HG02610 (cell line): ENCODE results near the gene CCL3.
"Not testable (repeated sequence)": the region's sequence is repeated elsewhere in the genome, so short reads cannot be mapped to it uniquely, and the experiment has no call there.

Experiments
- ATAC-seq: cut with Tn5 transposase; IDR thresholded peaks from one replicate; pipeline ENCODE4 v1.9.1; 2021; ENCODE audit warnings: mild to moderate bottlenecking, moderate library complexity; ENCODE audit not compliant: unreplicated experiment

CCL3 gene

DNA sequence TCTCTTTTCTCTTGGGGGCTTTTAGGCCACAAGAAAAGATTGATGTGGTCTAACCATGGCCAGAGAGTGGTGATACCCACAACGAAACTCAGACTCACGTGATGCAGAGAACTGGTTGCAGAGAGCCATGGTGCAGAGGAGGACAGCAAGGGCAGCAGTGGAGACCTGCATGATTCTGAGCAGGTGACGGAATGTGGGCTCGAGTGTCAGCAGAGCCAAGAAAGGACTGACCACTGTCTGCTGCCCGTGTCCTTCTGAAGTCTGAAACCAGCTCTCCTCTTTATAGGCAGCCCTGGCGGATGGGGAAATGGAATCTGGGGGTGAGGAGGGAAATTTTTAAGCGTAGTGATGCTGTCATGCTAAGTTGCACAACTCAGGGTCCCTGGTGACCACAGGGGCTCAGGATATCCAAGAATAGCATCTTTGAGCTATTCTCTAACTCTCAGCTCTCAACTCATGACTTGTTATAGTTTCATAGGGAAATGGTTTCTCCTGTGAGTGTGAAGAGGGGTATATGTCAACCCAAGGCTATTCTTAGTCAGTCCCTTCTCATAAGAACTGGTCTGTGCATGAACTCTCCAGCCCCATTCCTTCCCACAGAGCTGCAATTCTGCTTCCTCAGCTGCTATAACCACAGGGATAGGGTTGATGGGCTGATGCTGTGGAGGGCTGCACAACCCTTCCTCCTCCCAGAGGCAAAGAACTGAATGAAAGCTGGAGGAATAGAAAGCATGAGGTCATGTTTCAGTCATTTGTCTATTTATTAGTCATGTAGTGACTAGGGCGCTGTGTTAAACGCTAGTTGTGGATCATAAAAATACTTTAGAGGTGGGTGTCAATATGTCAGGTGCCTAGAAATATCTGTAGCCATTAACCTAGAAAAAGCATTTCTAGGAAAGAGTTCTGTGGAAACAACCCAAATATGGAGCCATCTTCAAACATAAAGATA, at the start of gene CCL3:
Gene CCL3, minus strand, starts transcription at position 256 of the 949 bp plus-strand sequence. Its CDS starts 85 bp downstream, at position 171.
- peak; percentile 62 for ATAC-seq

DNA sequence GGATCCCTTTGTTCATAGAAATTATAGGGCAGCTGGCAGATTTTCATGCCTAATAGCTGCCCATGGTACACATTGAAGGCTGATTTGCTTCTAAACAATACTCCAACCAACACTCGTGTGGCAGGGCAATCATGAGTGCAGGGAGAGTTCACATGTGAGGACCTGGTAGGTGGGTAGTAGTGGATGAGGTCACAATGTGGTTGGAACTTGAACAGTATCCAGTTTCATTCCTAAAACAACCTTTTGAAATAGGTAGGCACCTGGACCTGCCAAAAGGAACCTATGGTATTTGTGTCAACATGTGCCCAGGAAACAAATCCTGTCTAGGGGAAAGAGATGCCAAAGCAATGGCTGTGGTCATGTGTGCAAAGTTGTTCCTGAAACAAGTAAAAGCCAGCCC, 46.5 kb upstream of the CCL3 start:
- no peak for ATAC-seq

DNA sequence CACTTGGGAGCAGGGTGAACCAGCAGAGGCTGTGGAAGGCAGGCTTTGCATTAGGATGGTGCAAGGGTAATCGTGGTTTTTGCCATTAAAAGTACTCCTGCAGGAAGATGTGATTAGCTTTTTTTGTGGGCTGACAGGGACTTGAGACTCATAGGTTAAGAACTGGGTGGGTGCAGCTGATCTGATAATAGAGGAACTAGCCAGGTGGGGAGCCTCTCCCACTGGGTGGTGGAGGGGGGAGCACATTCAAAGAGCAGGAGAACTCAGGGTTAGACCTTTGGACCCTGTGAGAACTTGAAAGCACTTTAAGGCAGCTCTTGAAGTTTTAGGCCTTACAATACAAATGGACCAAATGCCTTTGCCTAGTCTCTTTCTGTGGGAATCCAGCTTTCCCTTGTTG, 46.1 kb upstream of the CCL3 start:
- no peak for ATAC-seq

GRCh38 chr17:36135465-36135864, 45.5 kb upstream of the CCL3 start:
- no peak for ATAC-seq

- no peak for ATAC-seq
These were observed 43.8 kb upstream of the CCL3 start for GRCh38 chr17:36133602-36134236.

DNA sequence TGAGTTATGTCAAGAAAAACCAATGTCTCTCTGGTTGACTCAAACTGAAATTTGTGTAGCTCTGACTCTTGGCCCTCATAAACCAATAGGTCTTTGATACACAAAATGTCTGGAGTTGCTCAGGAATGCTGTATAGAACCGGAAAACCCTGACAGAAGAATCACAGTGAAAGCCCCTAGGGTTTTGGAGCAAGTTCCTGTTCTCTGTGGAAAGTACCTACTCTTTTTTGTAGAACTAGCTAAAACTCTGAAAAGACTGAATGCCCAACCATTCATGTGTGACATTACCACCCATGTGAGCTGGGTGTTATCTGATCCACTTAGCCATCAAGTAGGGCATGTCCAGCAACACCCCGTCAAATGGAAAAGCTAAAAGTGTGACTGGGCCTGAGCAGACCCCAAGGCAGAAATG, 42.5 kb upstream of the CCL3 start:
- no peak for ATAC-seq

DNA sequence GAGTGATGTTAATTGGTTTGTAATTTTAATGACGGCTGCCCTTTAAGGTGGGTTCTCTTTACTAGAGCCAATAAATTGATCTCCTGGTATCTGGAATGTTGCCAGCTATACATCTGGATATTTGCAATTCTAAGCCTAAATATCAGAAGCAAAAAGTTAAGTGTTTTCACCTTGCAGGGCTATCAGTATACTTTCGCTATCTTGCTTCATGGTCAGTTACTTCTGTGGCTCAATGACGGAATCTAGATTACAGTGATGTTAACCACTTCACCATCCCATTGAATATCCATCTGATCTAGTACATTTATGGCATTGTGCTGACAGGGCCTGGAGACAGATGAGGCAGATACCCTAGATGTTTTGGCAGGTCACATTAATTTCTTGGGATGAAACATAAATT, 42.0 kb upstream of the CCL3 start:
- no peak for ATAC-seq

GRCh38 chr17:36131421-36131820, 41.5 kb upstream of the CCL3 start:
- no peak for ATAC-seq

DNA sequence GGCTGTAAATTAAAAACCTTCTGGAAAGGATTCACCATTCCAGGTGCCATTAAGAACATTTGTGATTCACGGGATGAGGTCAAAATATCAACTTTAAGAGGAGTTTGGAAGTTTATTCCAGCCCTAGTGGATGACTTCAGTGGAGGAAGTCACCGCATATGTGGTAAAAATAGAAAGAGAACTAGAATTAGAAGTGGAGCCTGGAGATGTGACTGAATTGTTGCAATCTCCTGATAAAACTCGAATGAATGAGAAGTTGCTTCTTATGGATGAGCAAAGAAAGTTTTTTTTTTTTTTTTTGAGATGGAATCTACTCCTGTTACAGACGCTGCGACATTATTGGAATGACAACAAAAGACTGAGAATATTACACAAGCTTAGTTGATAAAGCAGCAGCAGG, 40.4 kb upstream of the CCL3 start:
- ATAC-seq, result no peak

- no peak for ATAC-seq
These were observed 39.7 kb upstream of the CCL3 start for GRCh38 chr17:36129616-36130015.

- ATAC-seq, result no peak
These were observed 38.6 kb upstream of the CCL3 start for GRCh38 chr17:36128411-36128978.

DNA sequence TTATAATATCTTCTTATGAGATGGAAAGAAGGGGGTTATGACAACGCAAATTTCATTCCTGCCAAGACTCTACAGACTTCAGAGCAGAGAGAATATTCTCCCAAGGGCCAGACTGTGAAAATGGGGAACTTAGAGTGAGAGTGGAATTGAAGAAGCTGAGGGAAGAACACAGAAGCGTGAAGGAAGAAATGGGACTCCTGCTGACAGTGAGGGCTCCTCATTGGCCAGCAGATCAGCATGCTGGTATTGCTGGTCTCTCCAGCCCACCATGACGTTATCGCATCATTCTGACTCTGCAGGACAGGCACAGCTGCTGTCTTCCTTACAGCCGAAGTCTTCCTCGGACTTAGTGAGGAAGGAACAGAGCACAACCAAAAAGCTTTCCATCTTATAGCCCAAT, 38.0 kb upstream of the CCL3 start:
- no peak for ATAC-seq

DNA sequence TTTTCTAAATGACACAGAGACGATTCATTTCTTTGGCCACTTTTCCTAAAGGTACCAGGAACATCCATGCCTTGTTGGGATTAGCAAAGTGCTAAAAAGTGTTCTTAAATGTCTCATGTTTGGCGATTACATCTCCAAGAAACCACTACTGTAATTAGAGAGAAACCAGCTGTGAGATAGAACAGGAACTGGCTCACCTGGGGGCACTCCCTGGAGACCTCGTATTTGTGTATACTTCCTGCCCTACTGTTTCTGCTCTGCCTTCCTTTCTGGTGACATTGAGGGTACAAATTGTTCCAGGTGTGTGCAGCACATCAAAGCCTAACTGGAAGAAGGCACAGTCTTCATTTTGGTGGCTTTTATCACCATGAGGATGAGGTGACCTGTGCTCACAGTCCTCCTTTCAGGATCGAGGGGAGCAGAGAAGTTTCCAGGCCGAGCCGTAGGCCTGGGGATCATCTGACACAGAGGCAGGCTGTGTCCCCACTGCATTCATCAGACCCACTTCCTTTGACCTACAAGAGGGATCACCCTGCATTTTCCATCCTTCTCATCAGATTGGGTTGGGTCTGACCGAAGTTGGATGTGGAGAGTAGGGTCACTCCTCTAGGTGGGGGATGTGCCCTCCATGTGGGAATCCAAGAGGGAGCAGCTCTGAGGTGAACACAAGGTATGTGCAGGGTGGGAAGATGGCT, 37.4 kb upstream of the CCL3 start:
- ATAC-seq, result peak; percentile 64

DNA sequence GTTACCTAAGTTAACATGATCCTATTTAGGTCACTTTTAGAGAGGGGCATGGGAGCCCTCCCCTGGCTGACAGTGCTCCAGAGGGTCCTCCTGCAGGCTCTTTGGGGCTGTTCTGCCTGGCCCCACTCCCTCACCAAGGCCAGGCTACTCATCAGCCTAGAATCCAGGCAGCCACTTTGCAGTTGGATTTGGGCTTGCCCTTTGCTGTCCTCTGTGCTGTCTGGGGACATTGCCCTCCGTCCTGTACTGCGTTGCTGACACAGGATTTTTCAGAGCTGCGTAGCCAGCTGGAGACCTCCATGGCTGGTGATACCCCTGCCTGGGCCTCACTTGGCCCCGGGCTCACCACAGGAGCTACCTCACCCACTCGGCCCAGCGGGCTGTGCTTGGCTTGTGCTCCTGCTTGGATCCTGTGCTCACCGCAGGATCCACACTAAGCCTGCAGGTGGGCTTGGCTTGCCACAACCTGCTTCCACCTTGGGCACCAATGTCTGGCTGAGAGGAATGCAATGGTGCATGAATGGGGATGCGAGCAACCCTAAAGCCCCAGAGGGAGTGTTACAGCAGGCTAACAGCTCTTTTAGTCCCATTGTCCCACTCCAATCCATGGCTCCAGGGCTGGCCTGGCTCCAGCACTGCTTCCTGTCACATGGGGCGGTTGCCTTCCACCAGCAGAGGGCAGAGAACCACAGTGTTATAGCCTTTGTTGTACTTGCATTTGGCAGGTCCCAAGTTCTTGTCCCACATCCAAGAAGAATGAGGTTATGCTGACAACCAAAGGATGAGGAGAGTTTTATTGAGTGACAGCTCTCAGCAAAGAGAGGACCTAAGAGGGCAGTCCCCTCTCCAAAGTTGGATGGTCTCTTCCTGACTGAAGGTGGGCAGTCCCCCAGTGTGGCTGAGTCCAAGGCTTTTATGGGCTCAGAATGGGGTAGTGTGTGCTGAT, 35.2 kb upstream of the CCL3 start:
- no peak for ATAC-seq

DNA sequence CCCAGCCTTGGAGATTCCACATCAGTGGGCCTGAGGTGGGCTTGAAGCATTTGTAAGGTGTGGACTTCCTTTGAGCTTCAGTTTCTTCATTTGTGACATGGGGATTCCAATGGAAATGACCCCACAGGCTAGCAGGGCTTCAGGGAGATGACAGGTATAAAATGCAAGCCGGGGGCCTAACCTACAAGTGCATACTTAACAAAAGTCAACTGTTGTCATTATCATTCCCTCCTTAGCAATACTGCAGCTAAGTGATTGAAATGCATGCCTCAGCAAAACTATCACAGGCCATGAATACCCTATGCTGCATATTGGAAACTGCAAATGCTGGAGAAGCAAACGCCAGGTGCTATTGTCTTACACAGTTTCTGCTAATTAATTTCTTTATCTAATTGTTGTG, 33.5 kb upstream of the CCL3 start:
- ATAC-seq, result no peak

- not testable (repeated sequence) for ATAC-seq
These were observed 31.2 kb upstream of the CCL3 start for GRCh38 chr17:36121099-36121498.

DNA sequence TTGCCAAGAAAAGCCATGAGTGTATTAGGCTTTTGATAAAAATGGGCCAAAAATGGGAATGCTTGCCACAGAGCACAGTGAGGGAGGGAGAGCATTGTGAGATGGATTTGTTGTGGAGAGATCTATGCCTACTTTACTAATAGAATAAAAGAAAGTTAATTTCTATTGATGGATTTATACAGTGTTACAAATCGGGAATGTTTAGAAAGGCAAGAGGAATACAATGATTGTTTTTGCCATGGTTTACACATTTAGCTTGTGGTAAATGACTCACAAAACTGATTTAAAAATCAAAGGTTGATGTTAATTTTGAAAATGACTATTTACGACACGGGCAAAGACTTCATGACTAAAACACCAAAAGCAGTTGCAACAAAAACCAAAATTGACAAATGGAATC, 30.3 kb upstream of the CCL3 start:
- ATAC-seq, result no peak

DNA sequence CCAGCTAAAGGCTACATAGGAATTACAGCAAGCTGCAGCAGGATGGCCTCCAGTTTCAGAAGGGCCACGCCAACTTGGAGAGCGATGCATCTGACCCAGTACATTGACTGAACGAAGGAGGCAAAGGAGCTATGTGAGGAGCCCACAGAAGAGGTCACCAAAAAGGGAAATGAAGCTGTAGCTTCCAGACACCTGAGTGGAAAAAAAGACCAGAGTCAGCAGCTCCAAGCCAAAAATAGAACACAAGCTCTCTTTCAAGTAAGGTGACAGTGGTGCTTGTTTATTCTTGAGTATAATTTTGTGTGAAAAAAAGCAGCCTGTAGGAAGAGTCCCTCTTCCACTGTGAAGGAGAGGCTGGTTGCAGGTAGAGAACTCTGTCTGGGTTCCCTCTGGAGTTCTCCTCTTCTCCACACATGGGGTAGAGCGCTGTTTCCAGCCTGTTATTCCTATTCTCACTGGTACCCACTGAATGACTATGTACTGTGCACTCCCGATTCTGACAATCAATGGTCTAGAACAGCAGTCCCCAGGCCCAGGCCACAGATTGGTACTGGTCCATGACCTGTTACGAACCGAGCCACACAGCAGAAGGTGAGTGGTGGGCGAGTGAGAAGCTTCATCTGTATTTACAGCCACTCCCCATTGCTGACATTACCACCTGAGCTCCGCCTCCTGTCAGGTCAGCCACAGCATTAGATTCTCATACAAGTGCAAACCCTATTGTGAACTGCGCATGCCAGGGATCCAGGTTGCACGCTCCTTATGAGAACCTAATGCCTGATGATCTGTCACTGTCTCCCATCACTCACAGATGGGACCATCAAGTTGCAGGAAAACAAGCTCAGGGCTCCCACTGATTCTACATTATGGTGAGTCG, 28.8 kb upstream of the CCL3 start:
- ATAC-seq, result no peak
